OCI-LY1 (cell line): ENCODE results near the gene C19orf44.

Experiments used
- H2AFZ ChIP-seq: fragments of 200-600 bp; sonication (generic), shearing (Covaris generic); 2 replicates; pipeline ENCODE4 v1.6.0; 2014; ENCODE audit warnings: antibody characterized with exemption, mild to moderate bottlenecking, low read length
- H3F3A ChIP-seq: fragments of 200-600 bp; sonication (generic), shearing (Covaris generic); 2 replicates; pipeline ENCODE4 v1.6.0; 2014; ENCODE audit warnings: mild to moderate bottlenecking, antibody characterized with exemption, low read length, moderate library complexity; ENCODE audit not compliant: insufficient read depth
- H3K27ac ChIP-seq: fragments of 200-600 bp; sonication (generic); 2 replicates; pipeline ENCODE4 v1.5.1; 2014; ENCODE audit warnings: low read length, mixed run types, mild to moderate bottlenecking, low read depth; ENCODE audit not compliant: poor library complexity, severe bottlenecking
- H3K27me3 ChIP-seq: fragments of 200-600 bp; sonication (generic); 2 replicates; pipeline ENCODE4 v1.6.0; 2014; ENCODE audit warnings: antibody characterized with exemption, mild to moderate bottlenecking, low read length, moderate library complexity; ENCODE audit not compliant: insufficient read depth
- H3K36me3 ChIP-seq: fragments of 200-600 bp; sonication (generic); 2 replicates; pipeline ENCODE4 v1.6.1; 2014; ENCODE audit warnings: mild to moderate bottlenecking, antibody characterized with exemption, low read length, moderate library complexity, mixed read lengths; ENCODE audit not compliant: insufficient read depth
- H3K4me1 ChIP-seq: fragments of 200-600 bp; sonication (generic); 2 replicates; pipeline ENCODE4 v1.5.1; 2014; ENCODE audit warnings: mild to moderate bottlenecking, low read length, moderate library complexity; ENCODE audit not compliant: insufficient read depth, severe bottlenecking
- H3K4me2 ChIP-seq: fragments of 200-600 bp; sonication (generic), shearing (Covaris generic); 2 replicates; pipeline ENCODE4 v1.6.1; 2014; ENCODE audit warnings: low read length
- H3K4me3 ChIP-seq: fragments of 200-600 bp; sonication (generic); 2 replicates; pipeline ENCODE4 v1.5.1; 2014; ENCODE audit warnings: low read length, low read depth, mild to moderate bottlenecking, mixed read lengths; ENCODE audit not compliant: poor library complexity, severe bottlenecking
- H3K79me2 ChIP-seq: fragments of 200-600 bp; shearing (Covaris generic); 2 replicates; pipeline ENCODE4 v1.6.1; 2016; ENCODE audit warnings: mixed run types, low read length, mixed read lengths; ENCODE audit not compliant: insufficient read depth
- H3K9ac ChIP-seq: fragments of 200-600 bp; sonication (generic), shearing (Covaris generic); 2 replicates; pipeline ENCODE4 v1.6.1; 2014; ENCODE audit warnings: mild to moderate bottlenecking, low read length, mixed read lengths
- H3K9me2 ChIP-seq: fragments of 200-600 bp; sonication (generic), shearing (Covaris generic); 2 replicates; pipeline ENCODE4 v1.6.1; 2014; ENCODE audit warnings: low read depth, mild to moderate bottlenecking, low read length, mixed read lengths
- H3K9me3 ChIP-seq: fragments of 200-600 bp; shearing (Covaris generic); 2 replicates; pipeline ENCODE4 v1.6.1; 2014; ENCODE audit warnings: low read length, mixed read lengths
- H4K20me1 ChIP-seq: fragments of 200-600 bp; sonication (generic), shearing (Covaris generic); 2 replicates; pipeline ENCODE4 v1.6.0; 2016; ENCODE audit warnings: mild to moderate bottlenecking, low read length; ENCODE audit not compliant: insufficient read depth
- CTCF ChIP-seq: fragments of 200-600 bp; sonication (generic), shearing (Covaris generic); IDR thresholded peaks from 2 replicates; pipeline ENCODE4 v1.5.1; 2017; ENCODE audit warnings: mild to moderate bottlenecking, antibody characterized with exemption, low read length, moderate library complexity, mixed read lengths
- EZH2 ChIP-seq: fragments of 200-600 bp; sonication (generic), shearing (Covaris generic); IDR thresholded peaks from 2 replicates; pipeline ENCODE4 v1.8.0; 2017; ENCODE audit warnings: borderline replicate concordance, mixed run types, mild to moderate bottlenecking, antibody characterized with exemption, low read length, moderate library complexity, mixed read lengths

Gene C19orf44

DNA sequence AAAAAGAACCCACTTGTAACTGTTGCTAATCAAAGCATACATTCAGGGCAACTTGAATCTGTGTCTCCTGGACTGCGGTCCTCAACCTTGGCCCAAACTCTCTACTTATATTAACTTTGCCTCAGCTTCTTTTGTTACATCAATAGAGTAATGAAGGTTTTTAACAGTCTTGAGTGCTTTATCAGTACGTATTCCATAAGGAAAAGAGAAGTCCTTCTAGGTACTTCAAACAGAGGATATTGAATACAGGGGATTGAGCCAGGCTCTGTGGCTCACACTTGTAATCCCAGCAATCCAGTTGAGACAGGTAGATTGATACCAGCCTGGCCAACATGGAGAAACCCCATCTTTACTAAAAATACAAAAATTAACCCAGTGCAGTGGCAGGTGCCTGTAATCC lies 23.2 kb upstream of the C19orf44 start:
- Histone ChIP-seq H3K79me2 (peaks cover 34% of the 10 kb centered on the region), H3K4me2 (no peak overlapping the region), H3K9ac (no peak overlapping the region), H3K9me2 (no peaks in the 10 kb centered on the region), H3K27ac (no peak overlapping the region), H3K9me3 (no peaks in the 10 kb centered on the region), H3K4me1 (peaks cover 34% of the 10 kb centered on the region), H4K20me1 (no peaks in the 10 kb centered on the region), H2AFZ (no peak overlapping the region), H3K27me3 (no peaks in the 10 kb centered on the region), H3K36me3 (peaks cover 5% of the 10 kb centered on the region; the same call in 1 of the 2 replicates), H3K4me3 (no peak overlapping the region), H3F3A (no peaks in the 10 kb centered on the region)
- TF ChIP-seq EZH2 (no peak), CTCF (no peak)

DNA sequence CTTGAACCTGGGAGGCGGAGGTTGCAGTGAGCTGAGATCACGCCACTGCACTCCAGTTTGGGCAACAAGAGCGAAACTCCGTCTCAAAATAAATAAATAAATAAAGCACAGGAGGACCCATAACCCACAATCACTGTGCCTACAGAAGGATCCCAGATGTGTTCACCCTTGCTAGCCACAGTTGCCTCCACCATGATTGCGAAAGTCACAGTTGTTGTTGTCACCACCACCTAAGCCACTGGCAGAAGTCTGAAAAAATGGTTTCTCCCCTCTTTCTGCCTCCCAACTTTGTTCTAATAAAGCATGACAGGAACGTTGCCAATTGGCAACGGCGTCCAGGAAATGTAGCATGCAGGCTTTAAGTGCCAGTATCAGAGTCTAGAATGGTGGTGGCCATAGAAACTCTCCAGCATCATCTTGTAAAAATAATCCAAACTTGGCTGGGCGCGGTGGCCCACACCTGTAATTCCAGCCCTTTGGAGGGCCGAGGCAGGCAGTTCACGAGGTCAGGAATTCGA lies 22.3 kb upstream of the C19orf44 start:
- Histone ChIP-seq H3K27me3 (no peaks in the 10 kb centered on the region), H3K27ac (no peak overlapping the region), H3K79me2 (peaks cover 26% of the 10 kb centered on the region), H3K4me3 (no peak overlapping the region), H4K20me1 (no peaks in the 10 kb centered on the region), H3K36me3 (peaks cover 5% of the 10 kb centered on the region; the same call in 1 of the 2 replicates), H3K9me3 (no peaks in the 10 kb centered on the region), H3F3A (no peaks in the 10 kb centered on the region), H2AFZ (no peak overlapping the region), H3K4me1 (peaks cover 25% of the 10 kb centered on the region), H3K4me2 (no peak overlapping the region), H3K9me2 (no peaks in the 10 kb centered on the region), H3K9ac (no peak overlapping the region)
- TF ChIP-seq CTCF (no peak), EZH2 (no peak)

GRCh38 chr19:16476401-16476800 lies 19.8 kb upstream of the C19orf44 start:
- H3K4me1 ChIP-seq = peaks cover 3% of the 10 kb centered on the region
- TF ChIP-seq CTCF (no peak), EZH2 (no peak)
- peaks cover 5% of the 10 kb centered on the region; the same call in 1 of the 2 replicates for H3K36me3 ChIP-seq
- no peak overlapping the region for H2AFZ ChIP-seq
- H3K79me2 ChIP-seq = peaks cover 2% of the 10 kb centered on the region; the same call in 1 of the 2 replicates
- no peaks in the 10 kb centered on the region for H3K9me3 ChIP-seq
- H4K20me1 ChIP-seq = no peaks in the 10 kb centered on the region
- H3K4me3 ChIP-seq = no peak overlapping the region
- no peaks in the 10 kb centered on the region for H3K9me2 ChIP-seq
- no peak overlapping the region for H3K9ac ChIP-seq
- H3F3A ChIP-seq = no peaks in the 10 kb centered on the region
- H3K4me2 ChIP-seq = no peak overlapping the region
- no peaks in the 10 kb centered on the region for H3K27me3 ChIP-seq
- H3K27ac ChIP-seq = no peak overlapping the region
